NCI-H1436 treated with DMSO at 0.1 percent for 48 hours (cell line): ENCODE data around the gene WDR47.

Source experiments
- DNase-seq: peaks from one replicate; lab custom pipeline; 2025; lab: John Stamatoyannopoulos, UW

The WDR47 gene

GRCh38 chr1:109041621-109042468 is at the start of gene WDR47:
TSS of gene WDR47 (minus strand) at chr1:109042102. CDS start at chr1:109023512, 18,590 bp downstream.
- DNase-seq: peak; percentile 40

GRCh38 chr1:109091078-109091838 is 49.4 kb upstream of the WDR47 start:
- DNase-seq: no peak

- peak; percentile 62 for DNase-seq
Observed at GRCh38 chr1:109090196-109091077, 48.5 kb upstream of the WDR47 start, which contains the start of gene TMEM167B. TSS of gene TMEM167B (plus strand) at chr1:109090764. CDS start at chr1:109090873, 109 bp downstream.

- peak; percentile 34 for DNase-seq
Observed at GRCh38 chr1:109089242-109090015, 47.5 kb upstream of the WDR47 start.

GRCh38 chr1:109084563-109085517 is 42.9 kb upstream of the WDR47 start:
- no peak for DNase-seq

- DNase-seq: no peak
Observed at GRCh38 chr1:109083923-109084322, 42.0 kb upstream of the WDR47 start.

GRCh38 chr1:109083501-109083900 is 41.6 kb upstream of the WDR47 start:
- no peak for DNase-seq

- no peak for DNase-seq
Observed at GRCh38 chr1:109080441-109081082, 38.7 kb upstream of the WDR47 start.

- no peak for DNase-seq
Observed at GRCh38 chr1:109079240-109079622, 37.3 kb upstream of the WDR47 start.

- DNase-seq: no peak
Observed at GRCh38 chr1:109078317-109078716, 36.4 kb upstream of the WDR47 start.

GRCh38 chr1:109075531-109076490 is 33.9 kb upstream of the WDR47 start, which contains the start of gene TAF13:
TSS of gene TAF13 (minus strand) at chr1:109076003. CDS start at chr1:109075947, 56 bp downstream.
- peak; percentile 75 for DNase-seq

- DNase-seq: no peak
Observed at GRCh38 chr1:109069294-109069693, 27.4 kb upstream of the WDR47 start.

- no peak for DNase-seq
Observed at GRCh38 chr1:109067883-109068282, 26.0 kb upstream of the WDR47 start.

- no peak for DNase-seq
Observed at GRCh38 chr1:109065137-109065536, 23.2 kb upstream of the WDR47 start.

- no peak for DNase-seq
Observed at GRCh38 chr1:109061183-109061582, 19.3 kb upstream of the WDR47 start.

- DNase-seq: no peak
Observed at GRCh38 chr1:109060707-109061106, 18.8 kb upstream of the WDR47 start.

- no peak for DNase-seq
Observed at GRCh38 chr1:109059026-109059425, 17.1 kb upstream of the WDR47 start.

- no peak for DNase-seq
Observed at GRCh38 chr1:109056064-109056463, 14.2 kb upstream of the WDR47 start.
